ENCODE measurements around the gene MTRFR. TPM values are rescaled to one million over a fixed set of nuclear protein-coding genes. Genes with fewer than 3 reads are reported as not detected.

Gene MTRFR
- total RNA-seq, 1 experiment from 2014 or later, result 14.8 TPM

DNA sequence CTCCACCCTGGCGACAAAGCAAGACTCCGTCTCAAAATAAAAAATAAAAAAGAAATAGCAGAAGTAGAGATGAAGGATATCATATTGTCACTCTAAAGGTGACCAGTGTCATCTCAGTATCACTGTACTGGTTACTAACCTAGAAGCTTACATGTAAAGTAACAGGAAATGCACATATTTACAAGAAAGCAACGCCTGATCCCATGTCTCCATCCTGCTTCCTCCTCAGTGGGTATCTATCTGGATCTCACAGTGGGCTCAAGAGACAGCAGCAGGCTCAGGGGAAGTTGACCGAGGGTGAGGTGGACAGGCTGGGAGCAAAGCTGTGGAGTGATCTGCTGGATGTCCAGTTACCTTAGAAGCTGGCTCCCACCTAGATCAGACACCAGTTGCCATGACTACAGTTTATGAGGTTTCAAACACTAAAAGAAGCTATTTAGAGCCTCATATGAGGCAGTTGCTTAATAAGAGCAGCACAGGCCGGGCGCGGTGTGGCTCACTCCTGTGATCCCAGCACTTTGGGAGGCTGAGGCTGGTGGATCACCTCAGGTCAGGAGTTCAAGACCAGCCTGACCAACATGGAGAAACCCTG is 10.5 kb downstream of the MTRFR start:
- Histone ChIP-seq H3K14ac (ENCODE audit: insufficient read depth, low read length) (no peak overlapping the region), H3K9me3 (ENCODE audit: control insufficient read depth, low read depth, low read length) (no peaks in the 10 kb centered on the region), H2AK5ac (ENCODE audit: insufficient read length, low read length) (no peak overlapping the region), H3K18ac (ENCODE audit: insufficient read length, low read depth, low read length) (no peak overlapping the region), H3K79me1 (ENCODE audit: insufficient read depth, low read depth, low read length, poor library complexity, severe bottlenecking) (no peaks in the 10 kb centered on the region), H2AFZ (ENCODE audit: low read length) (no peak overlapping the region), H3K23ac (ENCODE audit: insufficient read length, low read depth, low read length) (no peak overlapping the region), H2BK15ac (ENCODE audit: low read depth, low read length) (no peak overlapping the region), H2BK120ac (ENCODE audit: low read depth, low read length, poor library complexity, severe bottlenecking) (no peak overlapping the region), H3K4me2 (ENCODE audit: insufficient read depth, insufficient read length, low read length) (no peak overlapping the region), H4K91ac (ENCODE audit: insufficient read length, low read depth, low read length) (no peak overlapping the region), H3K56ac (ENCODE audit: insufficient read length, low read depth, low read length) (no peak overlapping the region), H3K23me2 (ENCODE audit: insufficient read length, low read depth, low read length, poor library complexity, severe bottlenecking) (no peaks in the 10 kb centered on the region), H3T11ph (ENCODE audit: low read length) (no peak overlapping the region), H4K20me1 (ENCODE audit: control insufficient read depth, insufficient read depth, insufficient read length) (peaks cover 3% of the 10 kb centered on the region), H2BK5ac (ENCODE audit: insufficient read length, low read length) (no peak overlapping the region), H2BK20ac (ENCODE audit: low read depth, low read length, poor library complexity, severe bottlenecking) (no peak overlapping the region), H4K8ac (replicated peaks; ENCODE audit: insufficient read length, low read depth, low read length) (no peak overlapping the region), H3K4ac (ENCODE audit: low read depth, low read length) (no peak overlapping the region), H3K27ac (ENCODE audit: insufficient read length, low read depth, low read length) (no peak overlapping the region), H3K9ac (ENCODE audit: extremely low read depth, insufficient read length, low read length) (no peak overlapping the region), H3K79me2 (ENCODE audit: insufficient read depth, low read length) (no peaks in the 10 kb centered on the region; the same call in 1 of the 2 replicates), H2BK12ac (ENCODE audit: insufficient read length, low read depth, low read length) (no peak overlapping the region), H3K4me1 (ENCODE audit: insufficient read depth, low read length) (no peaks in the 10 kb centered on the region), H3K27me3 (ENCODE audit: insufficient read depth, low read length) (no peaks in the 10 kb centered on the region), H4K5ac (ENCODE audit: insufficient read length, low read depth, low read length) (no peak overlapping the region)
- peaks cover 40 to 61% (median 51%) of the 10 kb centered on the region in 3 experiments for H3K36me3 Mint-ChIP-seq (ENCODE audit: insufficient read depth in 1 of 3, low read depth in 3 of 3)
- TF ChIP-seq, protein P1, sequence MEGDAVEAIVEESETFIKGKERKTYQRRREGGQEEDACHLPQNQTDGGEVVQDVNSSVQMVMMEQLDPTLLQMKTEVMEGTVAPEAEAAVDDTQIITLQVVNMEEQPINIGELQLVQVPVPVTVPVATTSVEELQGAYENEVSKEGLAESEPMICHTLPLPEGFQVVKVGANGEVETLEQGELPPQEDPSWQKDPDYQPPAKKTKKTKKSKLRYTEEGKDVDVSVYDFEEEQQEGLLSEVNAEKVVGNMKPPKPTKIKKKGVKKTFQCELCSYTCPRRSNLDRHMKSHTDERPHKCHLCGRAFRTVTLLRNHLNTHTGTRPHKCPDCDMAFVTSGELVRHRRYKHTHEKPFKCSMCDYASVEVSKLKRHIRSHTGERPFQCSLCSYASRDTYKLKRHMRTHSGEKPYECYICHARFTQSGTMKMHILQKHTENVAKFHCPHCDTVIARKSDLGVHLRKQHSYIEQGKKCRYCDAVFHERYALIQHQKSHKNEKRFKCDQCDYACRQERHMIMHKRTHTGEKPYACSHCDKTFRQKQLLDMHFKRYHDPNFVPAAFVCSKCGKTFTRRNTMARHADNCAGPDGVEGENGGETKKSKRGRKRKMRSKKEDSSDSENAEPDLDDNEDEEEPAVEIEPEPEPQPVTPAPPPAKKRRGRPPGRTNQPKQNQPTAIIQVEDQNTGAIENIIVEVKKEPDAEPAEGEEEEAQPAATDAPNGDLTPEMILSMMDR (conservative IDR thresholded peaks at IDR 0.05), result no peak
- H3K27me3 Mint-ChIP-seq (ENCODE audit: low read depth), result no peaks in the 10 kb centered on the region
- peaks cover 0 to 20% of the 10 kb centered on the region in 2 experiments; a peak in 3 of 4 replicates for H3K4me1 Mint-ChIP-seq
- H3K9me3 Mint-ChIP-seq, result peaks cover 16 to 28% of the 10 kb centered on the region in 2 experiments
- H3K27ac Mint-ChIP-seq, result no peak overlapping the region
- no CpG with 5 or more reads among the region's 7 CpGs for WGBS (ENCODE audit: extremely low coverage, insufficient read length, low lambda C conversion rate)
- H3K4me3 Mint-ChIP-seq, result no peak overlapping the region
- no peak for DNase-seq
